HepG2 (cell line): ENCODE results near the gene ARAP1. TPM values are rescaled to one million over a fixed set of nuclear protein-coding genes. Genes with fewer than 3 reads are reported as not detected.

Source experiments
- FOSL2 ChIP-seq: sonication (generic); formaldehyde crosslinking; IDR thresholded peaks from 2 replicates; pipeline ENCODE4 v1.4.0; 2020; ENCODE audit warnings: missing genetic modification reagents
- GZF1 ChIP-seq: sonication (generic); formaldehyde crosslinking; IDR thresholded peaks from 2 replicates; pipeline ENCODE4 v1.5.1; 2020; ENCODE audit warnings: mild to moderate bottlenecking, missing genetic modification reagents
- MYPOP ChIP-seq: sonication (generic); formaldehyde crosslinking; IDR thresholded peaks from 2 replicates; pipeline ENCODE4 v1.8.1; 2023; ENCODE audit warnings: mild to moderate bottlenecking, moderate library complexity, missing genetic modification reagents
- PHF8 ChIP-seq: sonication (generic); formaldehyde crosslinking; IDR thresholded peaks from 2 replicates; pipeline ENCODE4 v1.5.0; 2020; ENCODE audit warnings: missing genetic modification reagents
- POLR2AphosphoS2 ChIP-seq: IDR thresholded peaks from 2 replicates; pipeline ENCODE4 v1.6.1; 2011; ENCODE audit warnings: low read depth, low read length, improper control_type of control experiment
- RNF219 ChIP-seq: sonication (generic); formaldehyde crosslinking; IDR thresholded peaks from 2 replicates; pipeline ENCODE4 v1.5.0; 2020; ENCODE audit warnings: mild to moderate bottlenecking, missing genetic modification reagents
- SALL1 ChIP-seq: sonication (generic); formaldehyde crosslinking; IDR thresholded peaks from 2 replicates; pipeline ENCODE4 v1.8.0; 2022; ENCODE audit warnings: mild to moderate bottlenecking, missing genetic modification reagents
- SIX1 ChIP-seq: sonication (generic); formaldehyde crosslinking; IDR thresholded peaks from 2 replicates; pipeline ENCODE4 v1.4.0; 2020; ENCODE audit warnings: missing genetic modification reagents, borderline replicate concordance
- SMC3 ChIP-seq: IDR thresholded peaks from 2 replicates; pipeline ENCODE4 v1.6.1; 2011; ENCODE audit warnings: low read length, improper control_type of control experiment
- SOX6 ChIP-seq, 2 experiments: fragments of 450-650 bp in 1 of 2; sonication (generic) in 1 of 2; formaldehyde crosslinking in 1 of 2; IDR thresholded peaks; 2 replicates each; pipeline versions ENCODE4 v1.4.0 to v1.6.1; 2017 to 2020; ENCODE audit warnings: antibody characterized with exemption in 1 of 2, mild to moderate bottlenecking in 1 of 2, missing genetic modification reagents in 1 of 2
- ZBTB43 ChIP-seq: sonication (generic); formaldehyde crosslinking; conservative IDR thresholded peaks from 2 replicates; pipeline ENCODE4 v1.4.0; 2020; ENCODE audit warnings: missing genetic modification reagents
- ZMAT3 ChIP-seq: sonication (generic); formaldehyde crosslinking; conservative IDR thresholded peaks from 2 replicates; pipeline ENCODE4 v1.7.0; 2021; ENCODE audit warnings: missing genetic modification reagents
- ZNF253 ChIP-seq: sonication (generic); formaldehyde crosslinking; IDR thresholded peaks from 2 replicates; pipeline ENCODE4 v1.8.0; 2022; ENCODE audit warnings: mild to moderate bottlenecking, missing genetic modification reagents, borderline replicate concordance
- ZNF276 ChIP-seq: sonication (generic); formaldehyde crosslinking; IDR thresholded peaks from 2 replicates; pipeline ENCODE4 v1.4.0; 2020; ENCODE audit warnings: mild to moderate bottlenecking, low read depth, missing genetic modification reagents
- ZNF329 ChIP-seq: sonication (generic); formaldehyde crosslinking; IDR thresholded peaks from 2 replicates; pipeline ENCODE4 v1.9.0; 2021; ENCODE audit warnings: low read depth, mild to moderate bottlenecking, missing genetic modification reagents
- ZNF367 ChIP-seq: sonication (generic); formaldehyde crosslinking; IDR thresholded peaks from 2 replicates; pipeline ENCODE4 v1.4.0; 2020; ENCODE audit warnings: missing genetic modification reagents, borderline replicate concordance
- ZNF543 ChIP-seq: sonication (generic); formaldehyde crosslinking; IDR thresholded peaks from 2 replicates; pipeline ENCODE4 v1.4.0; 2020; ENCODE audit warnings: mild to moderate bottlenecking, missing genetic modification reagents
- ZNF749 ChIP-seq: sonication (generic); formaldehyde crosslinking; IDR thresholded peaks from 2 replicates; pipeline ENCODE4 v1.8.0; 2022; ENCODE audit warnings: mild to moderate bottlenecking, missing genetic modification reagents, moderate library complexity, borderline replicate concordance
- ZNF761 ChIP-seq: sonication (generic); formaldehyde crosslinking; conservative IDR thresholded peaks from 2 replicates; pipeline ENCODE4 v1.4.0; 2020; ENCODE audit warnings: mild to moderate bottlenecking, missing genetic modification reagents
- polyA plus RNA-seq, 8 experiments: library from polyadenylated mRNA; depleted of rRNA in 3 of 8; stranded (reverse) in 7 of 8; unstranded in 1 of 8; fragments of >200 nt; fragmentation: Illumina TruSeq in 4 of 8; extraction: Trizol in 4 of 8; gene quantifications; 2 replicates each; pipeline versions ENCODE4 v1.2.1 to v1.2.3, GENCODE V29; 2011 to 2016; ENCODE audit warnings: low read depth in 4 of 8, missing spikeins in 1 of 8, mixed read lengths in 1 of 8; ENCODE audit not compliant: insufficient read depth in 1 of 8
- total RNA-seq, 5 experiments: library from RNA; depleted of rRNA; stranded (reverse); fragments of >200 nt; fragmentation: Illumina TruSeq; extraction: Trizol; gene quantifications; 2 replicates each; pipeline ENCODE4 v1.2.3, GENCODE V29; 2016; ENCODE audit warnings: low read depth in 1 of 5
- TF ChIP-seq, protein P1 (sequence below): sonication (generic); formaldehyde crosslinking; IDR thresholded peaks from 2 replicates; pipeline ENCODE4 v1.4.0; 2020; ENCODE audit warnings: missing genetic modification reagents, borderline replicate concordance

ARAP1 gene
- total and polyA plus RNA-seq, 2 of the 13 experiments (the other 11 are each of a cell fraction or from before 2014, with no cell fraction given), result 43.2 to 55.5 TPM

DNA sequence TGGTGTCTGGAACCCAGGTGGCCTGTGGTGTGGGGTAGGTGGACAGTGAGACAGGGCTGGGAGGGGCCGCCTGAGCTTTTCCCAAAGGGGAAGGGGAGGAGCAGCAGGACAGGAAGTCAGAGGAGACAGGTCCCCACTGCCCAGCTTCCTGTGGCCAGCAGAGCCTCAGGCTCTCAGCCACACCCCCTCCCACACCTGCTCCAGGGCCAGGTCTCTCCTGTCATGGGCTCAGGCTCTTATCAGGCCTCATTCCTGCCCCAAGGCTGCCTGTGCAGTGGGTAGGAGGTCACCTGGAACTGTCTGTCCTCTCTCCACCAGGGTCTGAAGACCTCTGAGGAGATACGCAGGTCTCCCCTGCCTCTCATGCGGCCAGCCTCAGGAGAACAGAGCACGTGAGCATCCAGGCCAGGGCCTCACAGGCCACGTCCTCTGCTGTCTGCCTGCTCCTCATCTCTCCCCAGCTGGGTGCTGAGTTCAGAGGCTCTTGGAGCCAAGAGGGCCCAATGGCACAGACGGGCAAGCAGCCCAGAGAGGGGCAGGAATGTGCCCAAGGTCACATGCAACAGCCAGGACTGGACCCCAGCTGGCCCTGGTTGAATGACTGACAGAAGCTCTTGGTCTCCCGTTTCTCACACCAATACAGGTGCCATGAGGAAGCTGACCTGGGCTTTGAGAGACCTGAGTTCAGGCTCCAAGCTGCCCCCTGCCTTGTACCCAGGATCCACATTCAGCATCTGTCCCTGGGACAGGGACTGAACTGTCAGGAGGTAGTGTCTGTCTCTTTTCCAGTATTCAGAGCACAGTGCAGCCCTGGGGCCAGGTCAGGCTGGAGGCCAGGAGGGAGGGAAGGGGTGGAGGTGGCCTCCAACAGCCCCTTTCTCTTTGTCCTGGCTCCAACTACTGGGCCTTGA lies 24.9 kb upstream of the ARAP1 start (continued):
- no peak for TF ChIP-seq RNF219 (CRISPR knock-in tag)
- no peak for TF ChIP-seq SALL1 (CRISPR knock-in tag)
- no peak for TF ChIP-seq ZMAT3 (CRISPR knock-in tag)
- no peak for TF ChIP-seq MYPOP (CRISPR knock-in tag)
- no peak for TF ChIP-seq GZF1 (CRISPR knock-in tag)
- TF ChIP-seq ZNF543 (CRISPR knock-in tag), result 0 out of 2 replicates have a peak, but pooled peaks have one; percentile 13
- no peak for TF ChIP-seq PHF8 (CRISPR knock-in tag)
- no peak for TF ChIP-seq SIX1 (CRISPR knock-in tag)
- TF ChIP-seq ZNF276 (CRISPR knock-in tag), result 0 out of 2 replicates have a peak, but pooled peaks have one; percentile 54
- no peak for TF ChIP-seq ZBTB43 (CRISPR knock-in tag)
- TF ChIP-seq POLR2AphosphoS2, result no peak
- no peak for TF ChIP-seq SOX6 (IDR thresholded peaks at IDR 0.05)
- no peak for TF ChIP-seq SOX6 (CRISPR knock-in tag; IDR thresholded peaks at IDR 0.05)
- TF ChIP-seq, protein P1, sequence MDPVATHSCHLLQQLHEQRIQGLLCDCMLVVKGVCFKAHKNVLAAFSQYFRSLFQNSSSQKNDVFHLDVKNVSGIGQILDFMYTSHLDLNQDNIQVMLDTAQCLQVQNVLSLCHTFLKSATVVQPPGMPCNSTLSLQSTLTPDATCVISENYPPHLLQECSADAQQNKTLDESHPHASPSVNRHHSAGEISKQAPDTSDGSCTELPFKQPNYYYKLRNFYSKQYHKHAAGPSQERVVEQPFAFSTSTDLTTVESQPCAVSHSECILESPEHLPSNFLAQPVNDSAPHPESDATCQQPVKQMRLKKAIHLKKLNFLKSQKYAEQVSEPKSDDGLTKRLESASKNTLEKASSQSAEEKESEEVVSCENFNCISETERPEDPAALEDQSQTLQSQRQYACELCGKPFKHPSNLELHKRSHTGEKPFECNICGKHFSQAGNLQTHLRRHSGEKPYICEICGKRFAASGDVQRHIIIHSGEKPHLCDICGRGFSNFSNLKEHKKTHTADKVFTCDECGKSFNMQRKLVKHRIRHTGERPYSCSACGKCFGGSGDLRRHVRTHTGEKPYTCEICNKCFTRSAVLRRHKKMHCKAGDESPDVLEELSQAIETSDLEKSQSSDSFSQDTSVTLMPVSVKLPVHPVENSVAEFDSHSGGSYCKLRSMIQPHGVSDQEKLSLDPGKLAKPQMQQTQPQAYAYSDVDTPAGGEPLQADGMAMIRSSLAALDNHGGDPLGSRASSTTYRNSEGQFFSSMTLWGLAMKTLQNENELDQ (CRISPR knock-in tag), result no peak
- no peak for TF ChIP-seq SMC3
- TF ChIP-seq ZNF253 (CRISPR knock-in tag), result no peak
- TF ChIP-seq ZNF367, result no peak
- no peak for TF ChIP-seq ZNF749
- 0 out of 2 replicates have a peak, but pooled peaks have one; percentile 11 for TF ChIP-seq ZNF761 (CRISPR knock-in tag)
- TF ChIP-seq FOSL2 (CRISPR knock-in tag), result no peak
- TF ChIP-seq ZNF329 (CRISPR knock-in tag), result no peak
